Measurements from ENCODE around the gene PSPH.

The PSPH gene

DNA sequence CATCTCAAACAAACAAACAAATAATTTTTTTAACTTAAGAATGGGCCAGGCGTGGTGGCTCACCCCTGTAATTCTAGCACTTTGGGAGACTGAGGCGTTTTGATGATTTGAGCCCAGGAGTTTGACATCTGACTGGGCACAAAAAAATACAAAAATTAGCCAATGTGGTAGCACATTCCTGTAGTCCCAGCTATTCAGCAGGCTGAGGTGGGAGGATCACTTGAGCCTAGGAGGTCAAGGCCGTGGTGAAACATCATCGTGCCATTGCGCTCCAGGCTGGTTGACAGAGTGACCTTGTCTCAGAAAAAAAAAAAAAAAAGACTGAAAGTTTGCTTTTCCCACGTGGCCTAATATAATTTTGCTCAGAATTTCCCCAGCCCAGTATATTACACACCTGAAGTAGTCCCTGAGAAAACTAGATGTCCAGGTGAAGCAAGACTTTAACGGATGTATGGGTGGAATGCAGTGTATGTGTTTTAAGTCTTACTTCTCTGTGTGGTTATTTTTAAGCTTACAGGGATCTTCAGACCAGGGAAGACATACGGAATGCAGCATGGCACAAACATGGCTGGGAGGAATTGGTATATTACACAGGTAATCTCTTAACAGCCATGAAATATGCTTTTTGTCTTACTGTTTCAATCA, 54.3 kb downstream of the PSPH start:
- no peak for FAIRE-seq

GRCh38 chr7:55992346-55992745, 58.9 kb downstream of the PSPH start:
- no peak for FAIRE-seq

DNA sequence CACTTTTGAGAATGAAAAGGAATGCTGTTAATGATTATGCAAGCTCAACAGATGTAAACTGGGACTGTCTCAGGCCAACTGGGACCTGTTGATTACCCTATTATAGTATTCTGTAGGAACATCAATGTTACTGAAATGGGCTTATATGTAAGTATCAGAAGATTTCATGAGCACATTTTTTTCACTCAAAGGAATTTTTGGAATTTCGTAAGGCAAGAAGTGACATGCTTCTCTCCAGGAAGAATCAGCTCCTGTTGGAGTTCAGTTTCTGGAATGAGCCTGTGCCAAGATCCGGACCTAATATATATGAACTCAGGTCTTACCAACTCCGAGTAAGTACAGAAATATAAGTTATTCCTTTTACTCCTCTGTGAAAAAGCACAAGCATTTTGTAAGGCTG, 67.7 kb downstream of the PSPH start:
- no peak for FAIRE-seq

DNA sequence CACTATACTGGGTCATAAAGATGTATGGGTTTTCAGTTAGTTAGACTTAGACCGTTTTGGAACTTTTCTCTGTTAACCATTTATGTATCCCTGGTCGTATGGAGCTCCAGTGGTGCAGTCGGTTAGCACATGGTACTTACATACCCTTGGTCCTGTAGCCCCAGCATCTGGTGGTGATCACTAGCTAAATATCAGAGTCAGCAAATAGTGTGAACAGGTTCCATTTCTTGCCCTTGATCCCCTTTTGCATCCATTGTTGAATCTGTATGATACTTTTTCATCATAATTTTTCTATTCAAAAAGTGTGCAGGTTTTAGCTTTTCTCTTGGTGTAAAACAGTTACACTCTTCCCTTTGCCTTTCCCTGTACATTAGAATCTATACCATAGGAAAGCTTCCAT, 71.0 kb downstream of the PSPH start:
- no peak for FAIRE-seq

DNA sequence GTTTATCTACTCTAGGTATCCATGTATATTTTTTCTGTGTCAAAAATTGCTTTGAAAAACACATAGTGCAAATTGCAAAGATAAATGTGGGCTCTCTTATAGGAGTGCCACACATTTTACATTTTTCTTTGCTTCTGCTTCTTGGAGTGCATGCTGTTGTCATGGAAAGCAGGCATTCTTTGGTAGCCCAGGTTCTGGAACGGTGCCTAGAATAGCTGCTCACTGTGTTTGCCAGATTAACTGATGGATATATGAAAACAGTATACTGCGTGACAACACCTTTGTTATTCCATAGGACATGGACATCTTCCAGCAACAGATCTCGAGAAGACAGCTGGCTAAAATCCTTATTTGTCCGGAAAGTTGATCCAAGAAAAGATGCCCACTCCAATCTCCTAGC, 73.4 kb downstream of the PSPH start:
- FAIRE-seq: no peak

GRCh38 chr7:55975988-55976633, 75.1 kb downstream of the PSPH start:
- FAIRE-seq: no peak

- FAIRE-seq: no peak
These were observed 77.4 kb downstream of the PSPH start for GRCh38 chr7:55973747-55974250.

- FAIRE-seq: no peak
These were observed 80.3 kb downstream of the PSPH start for GRCh38 chr7:55970978-55971377.

DNA sequence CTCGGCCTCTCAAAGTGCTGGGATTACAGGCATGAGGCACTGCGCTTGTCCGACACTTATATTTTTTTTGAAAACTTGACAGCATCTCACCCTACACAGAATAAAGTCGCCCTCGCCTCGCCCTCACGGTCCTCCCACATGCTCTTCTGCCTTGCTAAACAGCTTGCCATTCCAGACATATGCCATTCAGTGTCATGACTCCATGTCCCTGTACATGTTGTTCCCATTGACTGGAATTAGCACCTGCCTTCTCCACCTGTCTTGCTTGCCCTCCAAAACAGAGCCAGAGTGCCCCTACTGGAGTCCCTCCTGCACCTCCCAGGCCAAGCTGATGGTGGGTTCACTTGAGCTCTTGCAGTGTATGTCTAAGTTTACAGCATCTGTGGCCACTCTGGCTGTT, 80.7 kb downstream of the PSPH start:
- no peak for FAIRE-seq

DNA sequence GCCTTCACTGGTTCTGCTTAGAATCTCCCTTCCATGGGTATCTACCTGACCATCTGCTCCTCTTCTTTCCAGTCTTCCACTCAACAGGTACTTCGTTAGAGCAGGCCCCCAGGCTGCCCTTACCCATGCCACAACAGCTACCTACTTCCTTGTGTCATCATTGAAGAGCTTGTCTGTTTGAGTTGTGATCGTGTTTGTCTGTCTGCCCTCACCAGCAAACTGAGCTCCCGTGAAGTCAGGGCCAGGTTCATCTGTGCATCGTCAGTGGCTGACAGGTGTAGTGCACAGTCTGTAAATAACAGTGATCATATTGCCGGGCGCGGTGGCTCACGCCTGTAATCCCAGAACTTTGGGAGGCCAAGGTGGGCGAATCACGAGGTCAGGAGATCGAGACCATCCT, 81.9 kb downstream of the PSPH start:
- no peak for FAIRE-seq

- no peak for FAIRE-seq
These were observed 84.4 kb downstream of the PSPH start for GRCh38 chr7:55966851-55967250.

GRCh38 chr7:55965805-55966421, 85.3 kb downstream of the PSPH start:
- no peak for FAIRE-seq

- FAIRE-seq: no peak
These were observed 86.2 kb downstream of the PSPH start for GRCh38 chr7:55965100-55965470.

DNA sequence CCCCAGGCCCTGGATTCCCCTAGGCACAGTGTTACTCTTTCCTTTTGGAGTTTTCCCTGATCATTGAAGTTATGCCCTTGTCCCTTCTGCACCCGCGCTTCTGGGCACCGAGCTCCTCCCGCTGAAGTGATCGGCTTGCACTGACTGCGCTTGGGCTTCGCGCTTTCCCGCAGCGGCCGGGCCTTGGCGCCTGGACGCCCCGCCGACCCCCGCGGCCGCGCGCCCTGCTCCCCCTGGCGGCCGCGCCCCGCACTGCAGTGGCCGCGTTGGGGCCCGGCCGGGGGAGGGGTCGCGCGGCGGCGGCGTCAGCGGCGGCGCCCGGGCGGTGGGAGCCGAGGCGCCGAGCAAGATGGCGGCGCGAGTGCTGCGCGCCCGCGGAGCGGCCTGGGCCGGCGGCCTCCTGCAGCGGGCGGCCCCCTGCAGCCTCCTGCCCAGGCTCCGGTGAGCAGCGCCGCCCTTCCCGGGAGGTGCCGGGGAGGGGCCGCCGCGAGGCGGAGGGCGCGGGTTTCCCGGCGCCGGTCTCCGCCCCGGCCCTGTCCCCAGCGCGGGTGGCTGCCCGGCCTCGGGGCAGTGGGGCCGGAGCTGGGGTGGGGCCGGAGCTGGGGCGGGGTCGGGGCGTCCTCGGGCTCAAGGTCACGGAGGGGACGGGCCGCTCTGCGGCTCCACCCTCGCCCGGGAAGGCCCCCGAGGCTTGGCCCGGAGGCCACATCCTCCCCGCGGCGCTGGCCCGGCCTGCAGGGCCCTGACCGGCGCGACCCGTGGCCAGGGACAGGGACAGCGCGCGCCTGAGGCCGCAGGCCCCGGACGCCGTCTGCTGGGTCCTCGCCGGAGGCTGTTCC, 86.8 kb downstream of the PSPH start, which contains the start of gene NIPSNAP2:
NIPSNAP2 (plus strand) TSS at position 325 of the 839 bp plus-strand sequence; CDS start at position 350, 25 bp downstream.
- no peak for FAIRE-seq

- no peak for FAIRE-seq
These were observed 87.6 kb downstream of the PSPH start for GRCh38 chr7:55963584-55964168.

- FAIRE-seq: no peak
These were observed 89.2 kb downstream of the PSPH start for GRCh38 chr7:55962014-55962413.

Measured in endometrium (tissue), 2 donors.